ENCODE data around the gene PLEKHG2.

PLEKHG2 gene

DNA sequence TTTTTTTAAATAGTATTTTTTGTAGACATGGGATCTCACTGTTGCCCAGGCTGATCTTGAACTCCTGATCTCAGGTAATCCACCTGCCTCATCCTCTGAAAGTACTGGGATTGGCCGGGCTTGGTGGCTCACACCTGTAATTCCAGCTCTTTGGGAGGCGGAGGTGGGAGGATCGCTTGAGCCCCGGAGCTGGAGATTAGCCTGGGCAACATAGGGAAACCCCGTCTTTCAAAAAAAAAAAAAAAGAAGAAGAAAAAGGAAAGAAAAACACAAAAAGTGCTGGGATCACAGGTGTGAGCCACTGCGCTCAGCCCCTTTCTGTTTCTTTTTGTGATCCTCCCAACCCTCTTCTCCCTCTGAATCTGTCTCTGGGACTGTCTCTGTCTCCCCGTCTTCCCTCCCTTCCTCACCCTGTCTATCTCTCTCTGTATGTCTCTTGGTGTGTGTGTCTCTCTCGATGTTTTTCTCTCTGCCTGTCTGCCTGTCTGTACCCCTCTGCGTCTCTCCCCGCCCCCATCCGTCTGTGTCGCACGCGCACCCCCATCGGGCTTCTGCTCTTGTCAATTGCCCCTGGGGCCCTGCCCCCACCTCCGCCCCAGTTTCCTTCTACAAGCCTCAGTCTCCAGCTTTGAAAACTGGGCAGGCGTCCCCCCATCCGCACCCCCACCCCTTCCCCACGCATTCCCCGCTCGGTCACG, 6.4 kb upstream of the PLEKHG2 start:
- DNase-seq (ENCODE audit: low read depth in 2 of 2) = peak; percentile 78 to 85

DNA sequence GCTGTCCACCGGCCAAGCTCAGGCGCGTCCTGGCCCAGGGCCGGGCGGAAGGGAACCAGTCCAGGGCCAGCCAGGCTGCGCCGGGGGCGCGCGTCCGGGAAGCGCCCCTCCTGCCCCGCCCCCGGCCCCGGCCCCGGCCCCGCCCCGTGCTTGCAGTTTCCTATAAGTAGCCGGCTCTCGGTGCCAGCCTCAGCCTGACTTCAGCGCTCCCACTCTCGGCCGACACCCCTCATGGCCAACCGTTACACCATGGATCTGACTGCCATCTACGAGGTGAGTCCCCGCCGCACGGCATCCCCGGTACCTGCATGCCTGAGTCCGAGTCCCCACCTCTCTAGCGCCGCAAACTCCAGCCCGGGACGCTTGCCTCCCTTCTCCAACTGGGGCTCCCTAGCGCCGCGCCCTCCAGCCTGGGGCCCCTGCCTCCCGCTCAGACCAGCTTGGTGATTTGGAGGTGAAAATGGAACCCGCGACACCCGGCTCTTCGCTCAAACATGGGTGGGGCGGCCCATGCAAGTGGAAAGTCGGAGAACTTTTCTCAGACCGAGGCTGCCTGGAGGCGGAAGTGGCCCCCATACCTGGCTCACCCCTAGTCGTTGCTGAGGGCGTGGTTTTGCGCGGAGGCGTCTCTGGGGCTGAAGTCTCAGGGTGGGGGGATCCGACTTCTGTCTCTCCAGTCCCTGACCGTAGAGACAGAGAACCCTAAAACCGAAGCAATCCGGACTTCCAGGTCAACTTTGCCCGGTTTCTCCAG, 5.6 kb upstream of the PLEKHG2 start, which contains the start of gene ZFP36:
TSS of gene ZFP36 (plus strand) at position 192 of the 754 bp plus-strand sequence. CDS start at position 250, 58 bp downstream.
- peak; percentile 74 to 77 for DNase-seq (ENCODE audit: low read depth in 2 of 2)

DNA sequence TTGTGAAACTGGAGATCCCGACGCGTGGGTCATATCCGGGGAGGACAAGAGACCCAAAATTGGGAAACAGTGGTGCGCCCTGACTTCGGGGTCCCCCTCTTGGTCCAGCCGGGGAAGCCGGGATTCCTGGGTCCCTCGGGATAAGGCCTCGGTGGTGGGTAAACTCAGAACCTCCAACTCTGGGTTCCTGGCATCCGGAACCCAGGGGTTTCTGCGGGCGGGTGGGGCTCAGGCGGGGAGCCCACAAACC, 5.1 kb upstream of the PLEKHG2 start:
- no peak for DNase-seq (ENCODE audit: low read depth in 2 of 2)

DNA sequence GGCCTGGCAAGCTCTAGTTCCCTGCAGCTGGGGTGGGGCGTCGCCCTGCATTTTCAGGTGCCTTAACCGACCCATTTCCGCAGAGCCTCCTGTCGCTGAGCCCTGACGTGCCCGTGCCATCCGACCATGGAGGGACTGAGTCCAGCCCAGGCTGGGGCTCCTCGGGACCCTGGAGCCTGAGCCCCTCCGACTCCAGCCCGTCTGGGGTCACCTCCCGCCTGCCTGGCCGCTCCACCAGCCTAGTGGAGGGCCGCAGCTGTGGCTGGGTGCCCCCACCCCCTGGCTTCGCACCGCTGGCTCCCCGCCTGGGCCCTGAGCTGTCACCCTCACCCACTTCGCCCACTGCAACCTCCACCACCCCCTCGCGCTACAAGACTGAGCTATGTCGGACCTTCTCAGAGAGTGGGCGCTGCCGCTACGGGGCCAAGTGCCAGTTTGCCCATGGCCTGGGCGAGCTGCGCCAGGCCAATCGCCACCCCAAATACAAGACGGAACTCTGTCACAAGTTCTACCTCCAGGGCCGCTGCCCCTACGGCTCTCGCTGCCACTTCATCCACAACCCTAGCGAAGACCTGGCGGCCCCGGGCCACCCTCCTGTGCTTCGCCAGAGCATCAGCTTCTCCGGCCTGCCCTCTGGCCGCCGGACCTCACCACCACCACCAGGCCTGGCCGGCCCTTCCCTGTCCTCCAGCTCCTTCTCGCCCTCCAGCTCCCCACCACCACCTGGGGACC, 4.6 kb upstream of the PLEKHG2 start:
- no peak for DNase-seq (ENCODE audit: low read depth in 2 of 2)

DNA sequence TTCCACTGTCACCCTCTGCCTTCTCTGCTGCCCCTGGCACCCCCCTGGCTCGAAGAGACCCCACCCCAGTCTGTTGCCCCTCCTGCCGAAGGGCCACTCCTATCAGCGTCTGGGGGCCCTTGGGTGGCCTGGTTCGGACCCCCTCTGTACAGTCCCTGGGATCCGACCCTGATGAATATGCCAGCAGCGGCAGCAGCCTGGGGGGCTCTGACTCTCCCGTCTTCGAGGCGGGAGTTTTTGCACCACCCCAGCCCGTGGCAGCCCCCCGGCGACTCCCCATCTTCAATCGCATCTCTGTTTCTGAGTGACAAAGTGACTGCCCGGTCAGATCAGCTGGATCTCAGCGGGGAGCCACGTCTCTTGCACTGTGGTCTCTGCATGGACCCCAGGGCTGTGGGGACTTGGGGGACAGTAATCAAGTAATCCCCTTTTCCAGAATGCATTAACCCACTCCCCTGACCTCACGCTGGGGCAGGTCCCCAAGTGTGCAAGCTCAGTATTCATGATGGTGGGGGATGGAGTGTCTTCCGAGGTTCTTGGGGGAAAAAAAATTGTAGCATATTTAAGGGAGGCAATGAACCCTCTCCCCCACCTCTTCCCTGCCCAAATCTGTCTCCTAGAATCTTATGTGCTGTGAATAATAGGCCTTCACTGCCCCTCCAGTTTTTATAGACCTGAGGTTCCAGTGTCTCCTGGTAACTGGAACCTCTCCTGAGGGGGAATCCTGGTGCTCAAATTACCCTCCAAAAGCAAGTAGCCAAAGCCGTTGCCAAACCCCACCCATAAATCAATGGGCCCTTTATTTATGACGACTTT, 3.9 kb upstream of the PLEKHG2 start:
- no peak for DNase-seq (ENCODE audit: low read depth in 2 of 2)

DNA sequence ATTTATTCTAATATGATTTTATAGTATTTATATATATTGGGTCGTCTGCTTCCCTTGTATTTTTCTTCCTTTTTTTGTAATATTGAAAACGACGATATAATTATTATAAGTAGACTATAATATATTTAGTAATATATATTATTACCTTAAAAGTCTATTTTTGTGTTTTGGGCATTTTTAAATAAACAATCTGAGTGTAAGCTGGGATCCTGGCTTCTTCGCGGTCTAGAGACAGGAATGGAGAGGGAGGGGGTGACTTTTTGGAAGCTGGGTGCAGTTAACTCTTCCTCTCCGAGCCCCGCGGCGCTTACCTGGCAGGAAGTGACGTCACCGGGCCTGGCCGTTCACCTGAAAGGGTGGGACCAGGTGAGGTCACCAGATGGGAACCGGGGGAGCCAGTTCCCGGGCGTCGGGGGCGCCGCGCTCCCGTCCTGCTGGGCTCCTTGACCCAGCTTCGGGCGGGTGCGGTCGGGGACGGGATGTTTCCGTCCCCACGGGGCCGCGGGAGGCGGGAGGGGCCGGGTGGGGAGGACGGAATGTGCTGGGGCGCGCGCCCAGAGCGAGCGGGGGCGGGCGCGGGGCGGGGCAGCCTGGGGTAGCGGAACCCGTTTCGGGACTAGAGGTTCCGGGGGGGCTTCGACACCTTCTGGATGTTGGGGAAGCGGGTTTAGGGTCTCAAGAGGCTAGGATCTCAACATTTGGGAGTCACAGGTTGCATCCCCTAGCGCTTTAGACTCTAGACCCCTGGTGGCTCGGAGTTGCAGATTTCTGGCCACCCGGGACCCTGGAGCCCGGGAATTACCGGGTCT, 3.1 kb upstream of the PLEKHG2 start:
- DNase-seq (ENCODE audit: low read depth in 2 of 2) = peak; percentile 63 to 69

DNA sequence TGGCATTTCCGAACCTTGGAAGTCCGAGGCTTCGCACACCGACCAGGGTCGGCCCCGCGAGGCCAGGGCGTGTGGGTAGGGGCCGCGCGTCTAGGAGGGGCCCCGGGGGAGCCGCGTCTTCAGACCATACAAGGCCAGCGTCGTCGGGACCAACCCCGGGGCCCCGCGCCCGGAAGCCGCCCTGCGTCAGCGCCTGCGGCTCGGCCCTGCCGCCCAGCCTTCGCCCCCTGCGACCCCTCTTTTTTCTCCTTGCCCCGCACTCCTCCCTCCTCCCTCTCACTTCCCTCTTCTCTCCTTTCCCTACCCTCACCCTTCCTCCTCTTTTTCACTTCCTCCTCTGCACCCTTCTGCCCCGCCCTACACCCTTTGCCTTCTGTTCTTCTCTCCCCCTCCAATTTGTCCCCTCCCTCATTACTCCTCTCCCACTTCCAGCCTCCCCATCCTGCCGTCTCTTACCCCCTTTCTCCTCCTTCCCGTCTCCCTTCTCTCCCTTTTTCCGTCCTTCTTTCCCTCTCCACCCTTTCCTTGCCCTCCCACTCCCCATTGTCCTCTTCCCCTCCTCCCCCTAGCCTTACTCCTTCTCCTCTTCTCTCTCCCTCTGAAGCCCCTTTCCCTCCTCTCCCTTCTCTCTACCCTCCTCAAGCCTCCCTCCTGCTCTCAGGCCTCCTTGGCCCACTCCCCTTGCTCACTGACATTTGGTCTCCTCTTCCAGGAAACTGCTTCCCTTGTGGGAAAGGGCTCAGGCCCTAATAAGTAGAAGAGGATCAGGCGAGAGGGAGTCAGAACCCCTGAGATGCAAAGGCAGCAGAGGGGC, 2.2 kb upstream of the PLEKHG2 start:
- no peak for DNase-seq (ENCODE audit: low read depth in 2 of 2)

DNA sequence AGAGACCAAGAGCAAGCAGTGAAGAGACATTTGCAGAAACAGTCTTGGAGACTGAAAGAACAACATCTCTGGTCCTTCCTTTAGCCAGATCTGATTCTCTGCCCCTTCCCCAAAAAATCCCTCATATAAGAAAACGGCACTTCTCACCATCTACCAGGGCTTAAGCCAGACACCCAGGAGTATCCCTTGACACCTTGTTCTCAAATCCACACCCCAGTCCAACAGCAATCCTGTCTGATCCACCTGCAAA, 1.7 kb upstream of the PLEKHG2 start:
- DNase-seq (ENCODE audit: low read depth in 2 of 2) = no peak

DNA sequence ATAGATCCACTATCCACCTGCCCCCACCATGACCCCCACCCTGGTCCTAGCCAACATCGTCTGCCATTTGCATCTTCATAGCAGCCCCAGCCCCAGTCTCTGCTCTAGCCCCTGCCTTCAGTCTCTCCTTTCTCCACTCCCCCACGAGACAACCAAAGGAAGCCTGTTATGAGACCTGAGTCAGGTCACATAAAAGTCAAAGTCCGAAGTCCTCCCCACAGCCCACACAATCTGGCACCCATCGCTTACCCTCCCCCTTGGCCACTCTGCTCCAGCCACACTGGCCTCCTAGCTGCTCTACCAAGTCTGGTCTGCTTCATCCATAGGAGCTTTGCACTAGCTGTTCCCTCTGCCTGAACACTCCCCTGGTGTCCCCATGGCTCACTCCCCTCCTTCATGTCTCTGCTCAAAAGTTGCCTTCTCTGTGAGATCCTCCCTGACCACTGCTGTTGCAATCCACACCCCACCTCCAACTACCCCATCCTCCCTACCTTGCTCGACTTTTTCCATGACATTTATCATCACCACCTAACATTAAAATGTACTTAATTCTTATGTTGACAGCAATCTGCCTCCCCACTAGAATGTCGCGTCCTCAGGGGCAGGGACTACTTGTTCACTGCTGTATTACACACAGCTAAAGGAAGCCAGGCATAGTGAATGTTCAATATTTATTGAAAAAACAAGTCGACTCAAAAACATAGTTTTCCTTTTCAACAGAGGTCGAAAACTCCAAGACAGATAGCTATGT, 1.2 kb upstream of the PLEKHG2 start:
- DNase-seq (ENCODE audit: low read depth in 2 of 2) = no peak

DNA sequence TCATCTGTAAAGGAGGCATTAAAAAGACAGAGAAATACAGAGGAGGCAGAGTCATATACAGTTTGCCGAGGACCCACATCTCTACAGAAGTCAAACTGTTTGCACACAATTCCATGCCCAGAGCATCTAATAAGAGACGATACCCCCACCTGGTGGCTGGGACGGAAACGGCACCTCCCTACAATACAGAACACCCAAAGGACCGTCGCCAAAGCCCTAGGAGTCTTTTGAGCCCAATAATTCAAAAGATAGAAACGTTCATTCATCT, 703 bp upstream of the PLEKHG2 start:
- peak; percentile 69 to 83 for DNase-seq (ENCODE audit: low read depth in 2 of 2)

DNA sequence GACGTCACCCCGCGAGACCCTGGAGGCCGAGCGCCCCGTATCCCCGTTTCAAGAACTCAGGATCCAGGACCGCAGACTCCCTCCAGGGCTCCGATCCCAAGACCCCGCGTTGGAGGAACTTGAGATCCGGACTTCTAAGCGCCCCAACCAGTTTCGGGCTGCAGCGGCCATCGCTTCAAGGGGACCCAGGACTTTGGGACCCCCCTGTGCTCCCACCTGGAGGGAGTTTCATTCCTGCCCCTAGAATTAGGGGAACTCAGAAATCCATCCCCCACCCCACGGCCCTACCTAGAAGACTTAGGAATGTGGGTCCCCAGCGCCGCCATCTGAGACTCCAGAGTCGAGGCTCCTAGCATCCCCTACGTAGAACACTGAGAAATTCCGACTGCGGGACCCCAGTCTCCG, 400 bp downstream of the PLEKHG2 start:
- DNase-seq (ENCODE audit: low read depth in 2 of 2) = no peak

DNA sequence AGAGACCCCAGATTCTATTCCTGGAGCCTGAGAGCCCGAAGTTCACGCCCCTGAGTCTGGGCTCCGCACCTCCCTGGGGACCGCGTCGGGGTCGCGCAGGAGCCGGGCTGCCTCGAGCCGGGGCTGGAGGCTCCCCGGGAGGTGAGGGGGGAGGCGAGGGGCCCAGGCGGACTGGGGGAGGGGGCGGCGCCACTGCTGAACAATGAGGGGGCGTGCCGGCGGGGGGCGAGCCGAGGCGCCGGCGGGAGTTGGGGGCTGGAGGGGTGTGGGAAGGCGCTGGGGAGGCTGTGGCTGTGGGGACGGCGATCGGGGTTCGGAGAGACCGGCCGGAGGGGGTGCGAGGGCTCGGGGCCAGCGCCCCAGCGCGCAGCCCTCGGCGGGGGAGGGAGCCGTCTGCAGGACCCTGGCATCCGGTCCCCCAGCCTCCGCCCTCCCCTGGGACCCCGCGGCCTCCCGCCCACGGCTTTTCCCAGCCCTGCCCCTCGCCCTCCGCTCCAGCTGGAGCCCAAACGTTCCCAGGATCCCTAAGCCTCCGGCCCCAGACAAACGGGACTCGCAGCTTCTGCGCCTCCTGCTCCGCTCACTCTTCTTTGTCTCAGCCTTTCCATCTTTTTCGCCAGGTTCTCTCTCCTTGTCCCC, 922 bp downstream of the PLEKHG2 start:
- DNase-seq (ENCODE audit: low read depth in 2 of 2) = no peak

DNA sequence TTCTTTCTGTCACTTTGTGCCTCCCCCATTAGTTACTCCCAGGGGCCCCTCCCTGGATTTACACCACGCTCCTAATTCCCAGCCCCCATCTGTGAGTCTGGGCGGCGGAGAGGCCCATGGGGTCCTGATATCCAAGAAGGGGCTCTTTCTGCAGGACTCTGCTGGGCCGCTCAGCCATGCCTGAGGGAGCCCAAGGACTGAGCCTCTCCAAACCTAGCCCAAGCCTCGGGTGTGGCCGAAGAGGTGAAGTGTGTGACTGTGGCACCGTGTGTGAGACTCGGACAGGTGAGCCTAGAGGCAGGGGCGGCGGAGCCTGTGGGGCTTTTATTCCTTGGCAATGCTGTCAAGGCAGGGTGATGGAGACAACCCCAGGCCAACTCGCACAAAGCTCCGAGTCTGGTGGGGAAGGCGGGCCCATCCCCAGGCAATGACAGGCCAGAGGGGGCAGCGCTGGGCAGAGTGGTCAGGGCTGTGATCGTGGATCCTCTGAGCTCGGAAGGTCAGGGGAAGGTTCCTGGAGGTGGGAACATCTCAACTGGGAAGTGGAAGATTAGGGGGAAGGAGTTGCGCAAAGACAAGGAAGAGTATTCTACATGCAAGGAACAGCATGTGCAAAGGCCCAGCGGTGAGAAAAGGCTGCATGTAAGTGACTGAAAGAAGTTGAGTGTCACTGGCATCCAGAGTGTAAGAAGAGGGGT, 1.6 kb downstream of the PLEKHG2 start:
- DNase-seq (ENCODE audit: low read depth in 2 of 2) = no peak

DNA sequence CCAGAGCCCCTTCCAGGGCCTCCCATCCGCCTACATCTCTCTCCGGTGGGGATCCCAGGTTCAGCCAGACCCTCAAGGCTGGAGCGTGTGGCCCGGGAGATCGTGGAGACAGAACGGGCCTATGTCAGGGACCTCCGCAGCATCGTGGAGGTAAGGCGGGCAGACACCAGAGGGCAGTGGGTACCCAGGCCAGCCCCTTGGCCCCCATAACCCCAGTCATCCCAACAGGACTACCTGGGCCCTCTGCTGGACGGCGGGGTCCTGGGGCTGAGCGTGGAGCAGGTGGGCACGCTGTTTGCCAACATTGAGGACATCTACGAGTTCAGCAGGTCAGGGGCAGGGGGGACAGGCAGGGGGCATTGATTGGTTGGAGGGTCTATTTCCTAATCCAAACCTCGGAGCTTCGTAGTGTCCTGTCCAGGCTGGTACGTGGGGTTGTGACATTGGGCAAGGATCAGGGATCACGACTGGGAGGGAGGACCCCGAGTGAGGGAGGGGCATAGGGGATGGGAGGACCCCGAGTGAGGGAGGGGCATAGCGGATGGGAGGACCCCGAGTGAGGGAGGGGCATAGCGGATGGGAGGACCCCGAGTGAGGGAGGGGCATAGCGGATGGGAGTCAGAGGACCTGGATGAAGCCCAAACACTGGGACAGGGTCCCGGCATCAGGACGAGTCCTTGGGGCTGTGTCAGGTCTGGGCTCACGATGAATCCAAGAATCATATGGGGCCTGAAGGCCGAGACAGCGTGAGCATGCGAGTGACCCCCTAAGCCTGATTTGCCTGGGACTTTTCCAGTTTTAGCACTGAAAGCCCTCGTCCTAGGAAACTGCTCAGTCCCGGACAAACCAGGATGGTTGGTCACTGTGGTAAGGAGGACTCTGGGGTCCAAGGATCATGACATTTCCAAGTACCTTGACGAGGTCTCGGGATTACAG, 2.9 kb downstream of the PLEKHG2 start:
- no peak for DNase-seq (ENCODE audit: low read depth in 2 of 2)

DNA sequence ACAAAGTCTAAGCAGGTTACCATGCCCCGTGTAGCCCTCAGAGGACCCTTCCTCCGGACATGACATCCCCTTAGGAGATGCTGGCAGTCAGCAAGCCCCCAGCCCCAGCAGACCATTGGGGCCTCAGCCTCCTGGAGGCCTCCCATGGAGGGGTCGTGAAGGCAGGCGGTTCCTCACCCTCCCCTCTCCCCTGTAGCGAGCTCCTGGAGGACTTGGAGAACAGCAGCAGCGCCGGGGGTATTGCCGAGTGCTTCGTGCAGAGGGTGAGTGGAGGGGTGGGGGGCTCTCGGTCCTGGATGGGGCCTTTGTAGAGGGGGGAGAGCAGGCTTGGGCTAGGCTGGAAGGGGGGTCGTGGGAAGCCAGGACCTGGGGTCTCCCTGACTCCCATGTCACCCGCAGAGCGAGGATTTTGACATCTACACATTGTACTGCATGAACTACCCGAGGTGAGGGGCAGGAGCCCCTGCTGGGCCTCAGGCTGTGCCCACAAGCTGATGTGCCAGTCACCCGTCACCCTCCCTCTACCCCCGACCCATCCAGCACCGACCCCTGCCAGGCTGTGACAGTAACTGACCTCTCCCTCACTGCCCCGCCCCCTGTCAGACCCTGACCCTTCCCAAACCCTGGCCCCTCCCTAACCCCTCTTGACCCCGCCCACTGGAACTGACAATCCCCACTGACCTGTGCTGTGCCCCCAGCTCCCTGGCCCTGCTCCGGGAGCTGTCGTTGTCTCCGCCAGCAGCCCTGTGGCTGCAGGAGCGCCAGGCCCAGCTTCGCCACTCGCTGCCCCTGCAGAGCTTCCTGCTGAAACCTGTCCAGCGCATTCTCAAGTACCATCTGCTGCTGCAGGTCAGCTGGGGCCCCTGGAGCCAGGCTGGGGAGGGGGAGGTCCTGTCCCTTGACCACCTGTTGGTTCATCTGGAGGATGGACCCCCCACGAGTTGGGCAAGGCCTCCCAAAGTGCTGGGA, 4.0 kb downstream of the PLEKHG2 start:
- no peak for DNase-seq (ENCODE audit: low read depth in 2 of 2)

DNA sequence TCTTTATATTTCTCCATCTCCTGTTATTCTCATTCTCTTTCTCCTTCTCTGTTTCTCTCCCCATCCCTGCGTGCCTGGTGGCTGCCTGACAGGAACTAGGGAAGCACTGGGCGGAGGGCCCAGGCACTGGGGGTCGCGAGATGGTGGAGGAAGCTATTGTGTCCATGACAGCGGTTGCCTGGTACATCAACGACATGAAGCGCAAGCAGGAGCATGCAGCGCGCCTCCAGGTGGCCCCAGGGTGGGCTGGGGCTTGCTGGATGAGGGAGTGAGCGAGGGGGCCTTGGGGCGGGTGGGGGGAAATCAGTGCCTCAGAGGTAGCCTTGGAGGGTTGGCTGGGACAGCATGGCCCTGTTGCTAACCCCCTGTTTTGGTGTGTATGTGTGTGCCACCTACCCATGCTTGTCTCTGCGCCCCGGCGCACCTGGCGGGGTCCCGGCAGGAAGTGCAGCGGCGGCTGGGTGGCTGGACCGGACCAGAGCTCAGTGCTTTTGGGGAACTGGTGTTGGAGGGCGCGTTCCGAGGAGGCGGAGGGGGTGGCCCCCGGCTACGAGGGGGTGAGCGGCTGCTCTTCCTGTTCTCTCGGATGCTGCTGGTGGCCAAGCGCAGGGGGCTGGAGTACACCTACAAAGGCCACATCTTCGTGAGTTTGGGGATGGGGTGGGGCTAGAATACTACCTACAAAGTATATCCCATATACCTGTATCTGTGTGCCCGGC, 5.2 kb downstream of the PLEKHG2 start:
- no peak for DNase-seq (ENCODE audit: low read depth in 2 of 2)

All from stimulated activated CD8-positive, alpha-beta memory T cell treated with anti-CD3 and anti-CD28 coated beads, Interleukin-15, amount 100 ng/mL, for 4 hours (primary cell).